DND-41 (cell line): ENCODE measurements around the gene MCF2L.

ENCODE experiments used
- ATAC-seq: fragments of 200-7000 bp; cut with Tn5 transposase; 3 replicates; pipeline ENCODE4 v1.9.1; 2021; ENCODE audit warnings: low read depth; ENCODE audit not compliant: insufficient read depth
- DNase-seq: peaks from one replicate; pipeline ENCODE4 v3.0.0-alpha.2; 2020
- H2AFZ ChIP-seq: 2 replicates; pipeline ENCODE4 v1.6.0; 2012; ENCODE audit warnings: low read depth, low read length
- H3K27ac ChIP-seq: 2 replicates; pipeline ENCODE4 v1.5.1; 2012; ENCODE audit warnings: low read length, inconsistent platforms
- H3K27me3 ChIP-seq: fragments of 200-600 bp; sonication (generic); 2 replicates; pipeline ENCODE4 v1.6.0; 2012; ENCODE audit warnings: low read length, mild to moderate bottlenecking, inconsistent platforms; ENCODE audit not compliant: insufficient read depth, poor library complexity
- H3K36me3 ChIP-seq: 2 replicates; pipeline ENCODE4 v1.5.1; 2012; ENCODE audit warnings: low read length, inconsistent platforms; ENCODE audit not compliant: insufficient read depth
- H3K4me1 ChIP-seq: 2 replicates; pipeline ENCODE4 v1.5.1; 2012; ENCODE audit warnings: mild to moderate bottlenecking, low read length; ENCODE audit not compliant: insufficient read depth
- H3K4me2 ChIP-seq: 2 replicates; pipeline ENCODE4 v1.6.0; 2012; ENCODE audit warnings: mild to moderate bottlenecking, moderate library complexity, low read length, inconsistent platforms; ENCODE audit not compliant: insufficient read depth
- H3K4me3 ChIP-seq, 2 experiments: fragments of 200-600 bp in 1 of 2; shearing (Covaris generic) in 1 of 2; 2 replicates each; pipeline ENCODE4 v1.5.1; 2012 to 2016; ENCODE audit warnings: inconsistent platforms in 2 of 2, low read length in 2 of 2, mild to moderate bottlenecking in 2 of 2, low read depth in 1 of 2, moderate library complexity in 1 of 2
- H3K79me2 ChIP-seq: 2 replicates; pipeline ENCODE4 v1.6.0; 2012; ENCODE audit warnings: low read length, inconsistent platforms; ENCODE audit not compliant: insufficient read depth
- H3K9ac ChIP-seq: 2 replicates; pipeline ENCODE4 v1.6.0; 2012; ENCODE audit warnings: low read depth, mild to moderate bottlenecking, inconsistent platforms, low read length, moderate library complexity
- H3K9me3 ChIP-seq: 2 replicates; pipeline ENCODE4 v1.5.1; 2012; ENCODE audit warnings: low read length, moderate library complexity, mild to moderate bottlenecking, inconsistent platforms; ENCODE audit not compliant: insufficient read depth, severe bottlenecking
- H4K20me1 ChIP-seq: 2 replicates; pipeline ENCODE4 v1.6.0; 2012; ENCODE audit warnings: low read length; ENCODE audit not compliant: insufficient read depth
- EZH2 ChIP-seq: IDR thresholded peaks from 3 replicates; pipeline ENCODE4 v1.6.1; 2012; ENCODE audit warnings: borderline replicate concordance, low read depth, mild to moderate bottlenecking, moderate library complexity, low read length, inconsistent platforms; ENCODE audit not compliant: severe bottlenecking
- TF ChIP-seq, protein P1 (sequence below): IDR thresholded peaks from 2 replicates; pipeline ENCODE4 v1.5.1; 2012; ENCODE audit warnings: borderline replicate concordance, low read length, moderate library complexity, mild to moderate bottlenecking; ENCODE audit not compliant: poor library complexity, severe bottlenecking; ENCODE audit errors: extremely low read depth

The MCF2L gene

GRCh38 chr13:113083402-113084061, 114.5 kb downstream of the MCF2L start:
- no peak overlapping the region for H3K4me2 ChIP-seq
- ATAC-seq: no peak
- H3K27me3 ChIP-seq: no peaks in the 10 kb centered on the region
- no peaks in the 10 kb centered on the region for H3K4me1 ChIP-seq
- no peak overlapping the region for H3K27ac ChIP-seq
- H3K4me3 ChIP-seq: no peak overlapping the region
- no peak overlapping the region for H3K9ac ChIP-seq
- H2AFZ ChIP-seq: no peak overlapping the region
- no peak for DNase-seq
- H3K79me2 ChIP-seq: no peaks in the 10 kb centered on the region
- H3K36me3 ChIP-seq: no peaks in the 10 kb centered on the region
- TF ChIP-seq EZH2: no peak
- TF ChIP-seq, protein P1, sequence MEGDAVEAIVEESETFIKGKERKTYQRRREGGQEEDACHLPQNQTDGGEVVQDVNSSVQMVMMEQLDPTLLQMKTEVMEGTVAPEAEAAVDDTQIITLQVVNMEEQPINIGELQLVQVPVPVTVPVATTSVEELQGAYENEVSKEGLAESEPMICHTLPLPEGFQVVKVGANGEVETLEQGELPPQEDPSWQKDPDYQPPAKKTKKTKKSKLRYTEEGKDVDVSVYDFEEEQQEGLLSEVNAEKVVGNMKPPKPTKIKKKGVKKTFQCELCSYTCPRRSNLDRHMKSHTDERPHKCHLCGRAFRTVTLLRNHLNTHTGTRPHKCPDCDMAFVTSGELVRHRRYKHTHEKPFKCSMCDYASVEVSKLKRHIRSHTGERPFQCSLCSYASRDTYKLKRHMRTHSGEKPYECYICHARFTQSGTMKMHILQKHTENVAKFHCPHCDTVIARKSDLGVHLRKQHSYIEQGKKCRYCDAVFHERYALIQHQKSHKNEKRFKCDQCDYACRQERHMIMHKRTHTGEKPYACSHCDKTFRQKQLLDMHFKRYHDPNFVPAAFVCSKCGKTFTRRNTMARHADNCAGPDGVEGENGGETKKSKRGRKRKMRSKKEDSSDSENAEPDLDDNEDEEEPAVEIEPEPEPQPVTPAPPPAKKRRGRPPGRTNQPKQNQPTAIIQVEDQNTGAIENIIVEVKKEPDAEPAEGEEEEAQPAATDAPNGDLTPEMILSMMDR: no peak
- H4K20me1 ChIP-seq: no peaks in the 10 kb centered on the region
- H3K9me3 ChIP-seq: peaks cover 9% of the 10 kb centered on the region

GRCh38 chr13:113084094-113084942, 115.3 kb downstream of the MCF2L start:
- Histone ChIP-seq H2AFZ (no peak overlapping the region), H3K27ac (no peak overlapping the region), H3K27me3 (no peaks in the 10 kb centered on the region), H3K9ac (no peak overlapping the region), H3K4me2 (no peak overlapping the region), H3K36me3 (no peaks in the 10 kb centered on the region), H3K4me1 (no peaks in the 10 kb centered on the region), H3K79me2 (no peaks in the 10 kb centered on the region), H4K20me1 (no peaks in the 10 kb centered on the region), H3K9me3 (peaks cover 9% of the 10 kb centered on the region), H3K4me3 (no peak overlapping the region)
- ATAC-seq: no peak
- DNase-seq: no peak
- TF ChIP-seq, protein P1: no peak
- no peak for TF ChIP-seq EZH2

- no peak for ATAC-seq
- Histone ChIP-seq H3K36me3 (no peaks in the 10 kb centered on the region), H3K9ac (no peak overlapping the region), H3K79me2 (no peaks in the 10 kb centered on the region), H3K9me3 (peaks cover 9% of the 10 kb centered on the region), H3K4me1 (no peaks in the 10 kb centered on the region), H2AFZ (no peak overlapping the region), H3K4me3 (no peak overlapping the region), H3K4me2 (no peak overlapping the region), H4K20me1 (no peaks in the 10 kb centered on the region), H3K27ac (no peak overlapping the region), H3K27me3 (no peaks in the 10 kb centered on the region)
- no peak for DNase-seq
- TF ChIP-seq, protein P1: no peak
- TF ChIP-seq EZH2: no peak
Observed at GRCh38 chr13:113084943-113085540, 116.0 kb downstream of the MCF2L start.
